ENCODE data around the gene AP2S1.
"Not testable (repeated sequence)": the region's sequence is repeated elsewhere in the genome, so short reads cannot be mapped to it uniquely, and the experiment has no call there.

The AP2S1 gene

GRCh38 chr19:46840498-46840942 lies 10.1 kb downstream of the AP2S1 start:
- peak; percentile 71 for DNase-seq (ENCODE audit: low spot score)

- no peak for DNase-seq (ENCODE audit: low spot score)
Measured at GRCh38 chr19:46839752-46840497, 10.7 kb downstream of the AP2S1 start.

GRCh38 chr19:46838160-46838559 lies 12.5 kb downstream of the AP2S1 start:
- no peak for DNase-seq (ENCODE audit: low spot score)

- DNase-seq (ENCODE audit: low spot score) = no peak
Measured at GRCh38 chr19:46834984-46835383, 15.7 kb downstream of the AP2S1 start.

- DNase-seq (ENCODE audit: low spot score) = no peak
Measured at GRCh38 chr19:46834121-46834520, 16.5 kb downstream of the AP2S1 start.

- DNase-seq (ENCODE audit: low spot score) = no peak
Measured at GRCh38 chr19:46830864-46831263, 19.8 kb downstream of the AP2S1 start.

GRCh38 chr19:46828484-46828883 lies 22.2 kb downstream of the AP2S1 start:
- DNase-seq (ENCODE audit: low spot score) = no peak

- DNase-seq (ENCODE audit: low spot score) = no peak
Measured at GRCh38 chr19:46825731-46826055, 25.0 kb downstream of the AP2S1 start.

GRCh38 chr19:46824890-46825730 lies 25.5 kb downstream of the AP2S1 start:
- peak; percentile 18 for DNase-seq (ENCODE audit: low spot score)

- DNase-seq (ENCODE audit: low spot score) = no peak
Measured at GRCh38 chr19:46823049-46823448, 27.6 kb downstream of the AP2S1 start.

GRCh38 chr19:46822410-46822787 lies 28.2 kb downstream of the AP2S1 start:
- DNase-seq (ENCODE audit: low spot score) = not testable (repeated sequence)

- peak; percentile 55 for DNase-seq (ENCODE audit: low spot score)
Measured at GRCh38 chr19:46821512-46822409, 28.9 kb downstream of the AP2S1 start.

- no peak for DNase-seq (ENCODE audit: low spot score)
Measured at GRCh38 chr19:46818812-46819211, 31.8 kb downstream of the AP2S1 start.

- DNase-seq (ENCODE audit: low spot score) = no peak
Measured at GRCh38 chr19:46815833-46816627, 34.6 kb downstream of the AP2S1 start.

- no peak for DNase-seq (ENCODE audit: low spot score)
Measured at GRCh38 chr19:46813839-46814358, 36.7 kb downstream of the AP2S1 start.

- DNase-seq (ENCODE audit: low spot score) = no peak
Measured at GRCh38 chr19:46812977-46813838, 37.4 kb downstream of the AP2S1 start.

GRCh38 chr19:46809534-46810272 lies 40.9 kb downstream of the AP2S1 start:
- no peak for DNase-seq (ENCODE audit: low spot score)

- no peak for DNase-seq (ENCODE audit: low spot score)
Measured at GRCh38 chr19:46806656-46807055, 44.0 kb downstream of the AP2S1 start.

- not testable (repeated sequence) for DNase-seq (ENCODE audit: low spot score)
Measured at GRCh38 chr19:46804432-46804831, 46.2 kb downstream of the AP2S1 start.

GRCh38 chr19:46803555-46803954 lies 47.1 kb downstream of the AP2S1 start:
- no peak for DNase-seq (ENCODE audit: low spot score)

All from germinal center (tissue), 1 donor.